Fibroblast of villous mesenchyme (primary cell): ENCODE data around the gene CD47. TPM values are rescaled to one million over a fixed set of nuclear protein-coding genes. Genes with fewer than 3 reads are reported as not detected.
A peak's percentile ranks its signal among the peaks of the same experiment; 100 is the strongest.

Experiments used
- DNase-seq: peaks from one replicate; pipeline ENCODE4 v3.0.0-alpha.2; 2010; ENCODE audit warnings: low read depth
- H3K4me3 ChIP-seq: 2 replicates; pipeline ENCODE4 v1.5.1; 2011; ENCODE audit warnings: low read depth, mild to moderate bottlenecking, low read length
- CTCF ChIP-seq: IDR thresholded peaks from 2 replicates; pipeline ENCODE4 v1.5.1; 2012; ENCODE audit warnings: low read depth, mild to moderate bottlenecking, low read length; ENCODE audit not compliant: insufficient read depth
- total RNA-seq: library from RNA; depleted of rRNA; stranded (reverse); fragments of >200 nt; gene quantifications from 2 replicates; pipeline ENCODE4 v1.2.3, GENCODE V29; 2012

Gene CD47
- total RNA-seq, 1 donor = 76.4 TPM

GRCh38 chr3:108036401-108036800 lies 54.4 kb downstream of the CD47 start:
- H3K4me3 ChIP-seq = no peak overlapping the region
- DNase-seq = no peak
- no peak for TF ChIP-seq CTCF

GRCh38 chr3:108035751-108036150 lies 55.1 kb downstream of the CD47 start:
- no peak overlapping the region for H3K4me3 ChIP-seq
- TF ChIP-seq CTCF = no peak
- DNase-seq = no peak

GRCh38 chr3:108031895-108032294 lies 58.9 kb downstream of the CD47 start:
- no peak for DNase-seq
- no peak for TF ChIP-seq CTCF
- H3K4me3 ChIP-seq = no peak overlapping the region

- TF ChIP-seq CTCF = no peak
- no peak for DNase-seq
- H3K4me3 ChIP-seq = no peak overlapping the region
Observed at GRCh38 chr3:108030960-108031359, 59.9 kb downstream of the CD47 start.

- peak; percentile 21 for DNase-seq
- no peak for TF ChIP-seq CTCF
Observed at GRCh38 chr3:108029466-108029865, 61.4 kb downstream of the CD47 start.

GRCh38 chr3:108028896-108029295 lies 61.9 kb downstream of the CD47 start:
- no peak overlapping the region for H3K4me3 ChIP-seq
- DNase-seq = no peak
- no peak for TF ChIP-seq CTCF

More at GRCh38 chr3:108029466-108029865, 61.4 kb downstream of the CD47 start:
- no peak overlapping the region for H3K4me3 ChIP-seq

GRCh38 chr3:108025177-108025576 lies 65.7 kb downstream of the CD47 start:
- no peak for DNase-seq
- no peak for TF ChIP-seq CTCF
- H3K4me3 ChIP-seq = no peak overlapping the region
